GM18508 (cell line): ENCODE results near the gene MCTP1.
"Not testable (repeated sequence)": the region's sequence is repeated elsewhere in the genome, so short reads cannot be mapped to it uniquely, and the experiment has no call there.

Experiments used
- ATAC-seq: cut with Tn5 transposase; IDR thresholded peaks from one replicate; pipeline ENCODE4 v1.9.1; 2021; ENCODE audit warnings: moderate number of reproducible peaks; ENCODE audit not compliant: insufficient read depth, unreplicated experiment

Gene MCTP1

GRCh38 chr5:95194856-95195255 lies 90.0 kb downstream of the MCTP1 start:
- ATAC-seq: no peak

- ATAC-seq: peak; percentile 90
These were observed 93.6 kb downstream of the MCTP1 start for GRCh38 chr5:95191330-95191729.

- no peak for ATAC-seq
These were observed 100.0 kb downstream of the MCTP1 start for GRCh38 chr5:95184924-95185323.

GRCh38 chr5:95181644-95182043 lies 103.2 kb downstream of the MCTP1 start:
- no peak for ATAC-seq

- no peak for ATAC-seq
These were observed 106.7 kb downstream of the MCTP1 start for GRCh38 chr5:95178046-95178651.

- no peak for ATAC-seq
These were observed 107.4 kb downstream of the MCTP1 start for GRCh38 chr5:95177456-95177855.

GRCh38 chr5:95175106-95175505 lies 109.8 kb downstream of the MCTP1 start:
- no peak for ATAC-seq

GRCh38 chr5:95172659-95173058 lies 112.2 kb downstream of the MCTP1 start:
- ATAC-seq: no peak

GRCh38 chr5:95164861-95165260 lies 120.0 kb downstream of the MCTP1 start:
- no peak for ATAC-seq

GRCh38 chr5:95163079-95163478 lies 121.8 kb downstream of the MCTP1 start:
- ATAC-seq: no peak

GRCh38 chr5:95162231-95162992 lies 122.5 kb downstream of the MCTP1 start:
- no peak for ATAC-seq

- no peak for ATAC-seq
These were observed 125.3 kb downstream of the MCTP1 start for GRCh38 chr5:95159603-95160002.

- ATAC-seq: no peak
These were observed 129.0 kb downstream of the MCTP1 start for GRCh38 chr5:95155888-95156287.

- no peak for ATAC-seq
These were observed 131.4 kb downstream of the MCTP1 start for GRCh38 chr5:95153511-95153910.

GRCh38 chr5:95152535-95152934 lies 132.4 kb downstream of the MCTP1 start:
- ATAC-seq: no peak

GRCh38 chr5:95152131-95152530 lies 132.8 kb downstream of the MCTP1 start:
- ATAC-seq: no peak

GRCh38 chr5:95151694-95152093 lies 133.2 kb downstream of the MCTP1 start:
- no peak for ATAC-seq

- no peak for ATAC-seq
These were observed 135.5 kb downstream of the MCTP1 start for GRCh38 chr5:95149387-95149786.

- ATAC-seq: no peak
These were observed 136.4 kb downstream of the MCTP1 start for GRCh38 chr5:95148453-95148852.

GRCh38 chr5:95143858-95144257 lies 141.0 kb downstream of the MCTP1 start:
- ATAC-seq: not testable (repeated sequence)

- ATAC-seq: no peak
These were observed 142.7 kb downstream of the MCTP1 start for GRCh38 chr5:95142145-95142544.

- ATAC-seq: no peak
These were observed 143.8 kb downstream of the MCTP1 start for GRCh38 chr5:95141141-95141540.
